GDM1 (cell line): Measurements from ENCODE around the gene FRMD3.

Experiments
- DNase-seq: peaks from one replicate; lab custom pipeline; 2025; lab: John Stamatoyannopoulos, UW

Gene FRMD3

GRCh38 chr9:83234541-83234940, 303.7 kb downstream of the FRMD3 start:
- no peak for DNase-seq

DNA sequence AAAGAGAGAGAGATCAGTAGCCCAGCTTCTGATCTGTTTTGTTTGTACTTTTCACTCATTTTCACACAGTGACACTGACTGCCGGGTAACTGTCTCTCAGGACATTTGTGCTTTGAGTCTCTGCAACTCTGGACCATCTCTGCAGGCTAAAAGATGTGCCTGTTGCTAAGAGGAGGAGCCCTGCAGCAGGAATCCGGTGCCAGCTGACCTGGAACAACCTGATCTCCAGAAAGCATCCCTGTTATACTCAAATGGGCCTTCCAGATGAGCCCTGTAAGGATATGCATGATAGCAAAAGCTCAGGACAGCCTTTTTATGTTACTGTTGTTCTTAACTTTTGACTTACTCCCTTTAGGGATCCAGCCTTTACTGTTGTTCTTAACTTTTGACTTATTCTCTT, 304.6 kb downstream of the FRMD3 start:
- DNase-seq = no peak

DNA sequence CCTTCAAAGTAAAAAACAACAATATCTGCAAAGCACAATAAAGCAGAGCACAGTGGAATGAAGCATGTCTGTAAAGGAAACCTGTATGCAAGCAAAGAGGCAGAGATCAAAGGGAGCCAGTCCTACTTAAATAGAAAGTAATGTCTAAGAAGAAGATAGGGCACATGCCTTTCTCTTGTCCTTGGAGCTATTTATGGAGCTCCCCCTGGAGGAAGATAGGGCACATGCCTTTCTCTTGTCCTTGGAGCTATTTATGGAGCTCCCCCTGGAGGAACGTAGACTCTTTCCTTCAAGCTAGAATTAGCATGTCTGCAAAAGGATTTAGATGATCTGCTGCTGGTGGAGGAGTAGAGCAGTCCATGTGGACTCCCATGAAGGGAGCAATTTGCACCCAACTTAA, 307.2 kb downstream of the FRMD3 start:
- no peak for DNase-seq

- DNase-seq = no peak
Measured at GRCh38 chr9:83220730-83221129, 317.5 kb downstream of the FRMD3 start.

DNA sequence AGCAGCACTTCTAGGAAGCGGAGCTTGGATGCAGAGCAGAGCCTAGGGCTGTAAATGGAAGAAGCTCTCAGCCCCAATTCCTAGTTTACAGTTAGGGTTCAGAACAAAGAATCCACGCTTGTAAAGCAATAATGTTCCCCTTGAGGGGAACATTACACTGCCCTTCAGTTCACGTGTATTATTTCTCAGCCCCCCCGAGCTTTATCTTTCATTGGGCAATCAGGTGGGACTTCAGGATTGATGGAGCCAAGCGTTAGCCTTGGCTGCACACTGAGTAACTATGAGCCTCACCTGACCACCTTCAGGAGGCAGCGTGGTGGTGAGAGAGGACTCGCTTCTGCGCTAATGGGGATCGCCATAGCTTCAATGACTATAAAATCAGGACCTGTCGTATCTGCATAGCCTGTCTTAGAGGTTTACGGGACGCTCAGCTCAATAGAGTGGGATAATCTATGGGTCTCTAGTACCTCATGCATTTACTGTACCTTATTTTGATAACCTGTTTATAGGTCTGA, 318.2 kb downstream of the FRMD3 start:
- DNase-seq = no peak

DNA sequence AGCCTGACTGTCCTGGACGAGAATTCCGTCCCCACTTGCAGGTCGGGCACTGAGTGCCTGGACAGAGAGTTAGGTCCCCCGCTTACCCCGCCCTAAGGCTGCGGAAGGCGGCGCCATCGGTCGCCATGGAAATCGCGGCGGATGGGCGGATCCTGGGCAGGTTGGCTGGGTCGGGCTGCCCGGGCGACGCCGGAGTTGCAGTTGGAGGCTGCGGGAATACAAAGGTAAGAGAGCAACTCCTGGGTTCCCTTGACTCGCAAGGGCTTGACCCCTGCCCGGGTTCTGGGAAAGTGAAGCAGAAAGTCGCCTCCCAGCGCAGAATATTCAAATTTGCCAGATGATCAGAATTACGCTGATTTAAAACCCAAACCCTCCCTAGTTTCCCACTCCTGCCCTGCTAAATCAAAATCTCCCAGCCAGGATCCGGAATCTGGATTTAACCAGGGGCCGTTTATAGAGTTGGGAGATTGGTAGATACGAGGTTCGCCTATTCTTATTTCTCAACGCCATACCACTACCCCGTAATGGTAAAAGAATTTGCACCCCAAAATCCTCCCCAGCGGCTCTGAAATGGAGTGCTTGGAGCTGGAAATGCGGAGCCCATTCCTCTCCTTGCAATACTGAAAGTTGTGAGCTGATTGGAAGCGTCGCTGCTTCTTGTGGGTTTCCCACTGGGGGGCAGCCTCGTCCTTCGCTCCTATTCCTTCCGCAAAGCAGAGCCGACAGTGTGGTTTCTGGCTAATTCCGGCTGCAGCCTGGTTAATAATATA, 318.9 kb downstream of the FRMD3 start:
- peak; percentile 1 for DNase-seq

DNA sequence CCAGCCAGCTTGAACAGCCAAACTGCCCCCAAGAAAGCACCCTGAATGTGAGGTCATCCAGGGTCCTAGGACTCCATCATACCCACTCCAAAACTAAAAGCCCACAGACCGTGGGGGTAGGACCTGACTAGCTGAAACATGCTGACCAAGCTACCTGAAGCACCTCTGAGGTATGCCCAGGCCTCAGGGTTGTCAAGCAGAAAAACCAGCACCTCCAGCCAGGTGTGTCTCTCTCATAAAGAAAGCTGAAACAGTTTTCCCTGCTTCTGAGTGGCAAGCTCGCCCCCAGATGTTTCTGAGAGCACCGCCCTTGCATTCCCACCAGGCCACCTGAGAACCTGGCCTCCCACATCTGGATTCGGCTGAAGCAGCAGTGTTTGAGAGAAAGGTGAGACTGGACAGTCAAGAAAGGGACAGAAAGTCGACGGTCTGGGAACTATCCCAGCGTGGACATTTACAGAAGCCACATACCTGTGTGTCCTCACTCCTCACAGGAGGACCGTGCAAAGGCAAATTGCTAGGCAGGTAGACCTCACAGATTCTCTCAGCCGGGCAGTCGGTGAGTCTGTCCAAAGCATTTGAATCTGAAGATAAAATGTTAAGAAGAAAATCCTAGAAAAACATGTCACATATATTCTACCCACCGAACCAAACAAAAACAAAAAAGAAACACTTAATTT, 319.6 kb downstream of the FRMD3 start:
- no peak for DNase-seq

DNA sequence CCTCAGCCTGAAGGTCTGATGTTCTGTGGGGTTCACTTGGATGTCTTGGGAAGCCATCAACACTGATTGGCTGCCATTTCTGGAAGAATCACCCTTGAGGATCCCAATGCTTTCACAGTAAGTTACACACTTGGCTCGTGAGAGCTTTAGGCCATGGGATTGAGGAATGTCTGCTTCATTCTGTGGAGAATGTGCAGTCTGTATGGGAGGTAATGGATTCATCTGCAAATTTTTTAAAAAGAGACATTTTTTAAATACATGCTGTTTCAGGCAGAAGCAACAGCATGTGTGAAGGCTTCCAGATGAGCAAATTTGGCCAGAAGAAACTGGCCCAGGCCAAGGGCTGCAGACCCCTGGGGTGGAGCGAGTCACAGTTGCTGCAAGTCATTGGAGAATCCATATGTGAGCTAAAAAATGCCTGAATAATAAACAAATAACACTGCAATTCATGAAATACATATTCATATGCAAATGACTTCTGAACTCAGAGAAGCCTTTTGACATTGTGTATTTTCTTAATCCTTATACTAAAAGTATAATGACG, 328.9 kb downstream of the FRMD3 start:
- DNase-seq = no peak

DNA sequence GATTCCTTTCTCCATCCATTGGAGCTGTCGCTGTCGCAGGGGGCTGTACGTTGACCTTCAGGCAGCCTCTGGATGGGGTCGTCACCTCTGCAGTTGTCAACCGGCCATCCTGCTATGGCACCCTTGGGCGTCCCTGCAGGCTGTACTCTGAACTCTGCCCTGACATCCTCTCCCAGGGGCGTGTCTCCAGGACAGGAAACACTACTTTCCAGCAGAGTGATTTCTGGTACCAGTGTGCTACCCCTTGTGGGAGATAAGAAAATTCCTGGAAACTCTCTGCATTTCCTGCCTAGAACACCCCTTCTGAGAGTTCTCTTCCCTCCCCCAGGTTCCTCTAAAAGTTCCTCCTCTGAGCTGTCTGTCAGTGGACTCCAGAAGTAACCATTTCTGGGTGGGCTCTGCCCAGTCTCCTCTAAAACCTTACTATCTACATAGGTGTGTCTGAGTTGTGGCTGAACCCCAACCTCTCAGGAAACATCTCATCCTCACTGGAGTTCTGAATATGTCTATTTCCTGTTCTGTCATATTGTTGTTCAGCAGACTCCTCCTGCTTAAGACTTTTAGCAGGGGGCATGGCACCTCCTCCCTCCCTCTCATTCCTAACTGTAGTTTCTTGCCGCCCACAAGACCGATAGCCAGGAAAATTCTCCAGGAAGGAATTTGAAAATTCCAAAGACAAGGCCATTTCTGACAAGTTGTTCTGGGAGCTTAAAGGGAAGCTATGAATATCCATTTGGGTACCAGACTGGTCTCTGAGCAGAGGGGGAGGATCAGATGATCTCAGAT, 329.9 kb downstream of the FRMD3 start:
- no peak for DNase-seq

DNA sequence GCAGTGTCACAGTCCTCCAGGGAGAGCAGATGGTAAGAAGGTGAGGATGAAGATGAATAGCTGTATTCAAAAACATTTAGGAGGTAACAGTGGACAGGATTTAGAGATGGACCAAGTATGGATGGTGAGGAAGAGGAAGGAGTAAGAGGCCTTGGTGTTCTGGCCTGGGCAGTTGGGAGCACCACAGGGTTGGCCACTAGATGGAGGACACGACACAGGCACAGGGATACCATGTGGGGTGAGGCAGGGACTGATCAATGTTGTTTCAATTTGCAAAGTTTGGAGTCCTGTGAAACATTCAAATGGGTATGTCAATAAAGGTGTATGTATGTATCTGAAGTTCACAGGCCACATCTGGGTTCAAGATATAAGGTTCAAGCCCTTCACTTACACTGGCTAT, 334.2 kb downstream of the FRMD3 start:
- no peak for DNase-seq

- DNase-seq = no peak
Measured at GRCh38 chr9:83200531-83200930, 337.7 kb downstream of the FRMD3 start.

GRCh38 chr9:83199832-83200231, 338.4 kb downstream of the FRMD3 start:
- no peak for DNase-seq

- DNase-seq = no peak
Measured at GRCh38 chr9:83199240-83199639, 339.0 kb downstream of the FRMD3 start.

DNA sequence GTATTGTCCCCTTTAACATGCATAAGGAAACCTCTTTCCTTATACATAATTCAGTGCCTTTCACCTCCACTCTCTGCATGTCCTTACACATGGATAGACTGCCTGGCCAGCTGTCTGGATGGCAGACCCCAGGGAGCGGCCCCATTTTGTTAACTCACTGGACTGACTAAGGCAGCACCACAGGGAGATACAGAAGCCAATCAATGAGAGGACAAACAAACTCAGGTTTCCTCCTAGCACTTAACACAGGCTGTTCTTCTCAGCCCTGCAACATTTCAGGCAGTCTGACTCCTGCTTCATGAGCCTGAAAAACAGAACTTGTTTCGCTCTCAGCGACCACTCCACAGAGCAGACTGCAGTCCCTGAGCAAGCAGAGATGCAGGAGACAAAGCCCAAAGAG, 339.8 kb downstream of the FRMD3 start:
- DNase-seq = no peak

DNA sequence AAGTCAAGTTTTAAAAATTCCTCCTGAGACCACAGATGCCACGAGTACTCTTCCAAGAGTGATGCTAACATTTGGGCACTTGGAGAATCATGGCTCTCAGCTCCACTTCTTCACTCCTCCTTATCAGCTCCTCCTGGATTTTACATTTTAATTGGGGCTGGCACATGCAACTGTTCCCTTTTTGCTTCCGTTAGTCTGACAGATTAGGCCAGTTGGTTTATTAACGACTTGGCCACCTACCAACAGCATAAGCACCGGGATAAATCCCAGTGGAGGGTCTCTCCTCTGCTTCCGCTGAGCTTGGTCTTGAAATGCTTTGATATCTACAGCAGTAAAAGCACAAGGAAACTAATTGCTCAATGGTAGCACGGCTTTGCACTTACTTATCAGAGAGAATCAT, 340.6 kb downstream of the FRMD3 start:
- DNase-seq = no peak

- no peak for DNase-seq
Measured at GRCh38 chr9:83196946-83197345, 341.3 kb downstream of the FRMD3 start.
